ENCODE data around the gene MYL4.

MYL4 gene

GRCh38 chr17:47239967-47240651 is 31.0 kb downstream of the MYL4 start:
- no peak for TF ChIP-seq CTCF (IDR thresholded peaks at IDR 0.05; ENCODE audit: low read depth, low read length)
- no peak overlapping the region for H3K4me3 ChIP-seq (replicated peaks in 1 of 2; ENCODE audit: low read depth in 2 of 2, low read length in 2 of 2)
- DNase-seq (ENCODE audit: low read depth in 2 of 2): peak; percentile 98 to 100

GRCh38 chr17:47240806-47241205 is 31.7 kb downstream of the MYL4 start:
- no peak for TF ChIP-seq CTCF (IDR thresholded peaks at IDR 0.05; ENCODE audit: low read depth, low read length)
- DNase-seq (ENCODE audit: low read depth in 2 of 2): no peak
- H3K4me3 ChIP-seq (replicated peaks in 1 of 2; ENCODE audit: low read depth in 2 of 2, low read length in 2 of 2): no peak overlapping the region

- no peak for TF ChIP-seq CTCF (IDR thresholded peaks at IDR 0.05; ENCODE audit: low read depth, low read length)
- no peak for DNase-seq (ENCODE audit: low read depth in 2 of 2)
- no peak overlapping the region for H3K4me3 ChIP-seq (replicated peaks in 1 of 2; ENCODE audit: low read depth in 2 of 2, low read length in 2 of 2)
Observed at GRCh38 chr17:47242648-47243047, 33.5 kb downstream of the MYL4 start.

GRCh38 chr17:47243737-47244598 is 34.8 kb downstream of the MYL4 start:
- H3K4me3 ChIP-seq (replicated peaks in 1 of 2; ENCODE audit: low read depth in 2 of 2, low read length in 2 of 2): no peak overlapping the region
- DNase-seq (ENCODE audit: low read depth in 2 of 2): no peak
- TF ChIP-seq CTCF (IDR thresholded peaks at IDR 0.05; ENCODE audit: low read depth, low read length): no peak

- TF ChIP-seq CTCF (IDR thresholded peaks at IDR 0.05; ENCODE audit: low read depth, low read length): no peak
- no peak overlapping the region for H3K4me3 ChIP-seq (replicated peaks in 1 of 2; ENCODE audit: low read depth in 2 of 2, low read length in 2 of 2)
- DNase-seq (ENCODE audit: low read depth in 2 of 2): peak; percentile 35 to 50
Observed at GRCh38 chr17:47244697-47245096, 35.5 kb downstream of the MYL4 start.

GRCh38 chr17:47246120-47246519 is 37.0 kb downstream of the MYL4 start:
- DNase-seq (ENCODE audit: low read depth in 2 of 2): no peak
- TF ChIP-seq CTCF (IDR thresholded peaks at IDR 0.05; ENCODE audit: low read depth, low read length): no peak
- no peak overlapping the region for H3K4me3 ChIP-seq (replicated peaks in 1 of 2; ENCODE audit: low read depth in 2 of 2, low read length in 2 of 2)
